LNCAP (cell line): ENCODE measurements around the gene CTRB2.

Source experiments
- TF ChIP-seq, protein P1 (sequence below): fragments of 450-650 bp; IDR thresholded peaks from 2 replicates; pipeline ENCODE4 v1.5.1; 2017; ENCODE audit warnings: mild to moderate bottlenecking

Gene CTRB2

GRCh38 chr16:75195811-75196790, 10.9 kb downstream of the CTRB2 start:
- TF ChIP-seq, protein P1, sequence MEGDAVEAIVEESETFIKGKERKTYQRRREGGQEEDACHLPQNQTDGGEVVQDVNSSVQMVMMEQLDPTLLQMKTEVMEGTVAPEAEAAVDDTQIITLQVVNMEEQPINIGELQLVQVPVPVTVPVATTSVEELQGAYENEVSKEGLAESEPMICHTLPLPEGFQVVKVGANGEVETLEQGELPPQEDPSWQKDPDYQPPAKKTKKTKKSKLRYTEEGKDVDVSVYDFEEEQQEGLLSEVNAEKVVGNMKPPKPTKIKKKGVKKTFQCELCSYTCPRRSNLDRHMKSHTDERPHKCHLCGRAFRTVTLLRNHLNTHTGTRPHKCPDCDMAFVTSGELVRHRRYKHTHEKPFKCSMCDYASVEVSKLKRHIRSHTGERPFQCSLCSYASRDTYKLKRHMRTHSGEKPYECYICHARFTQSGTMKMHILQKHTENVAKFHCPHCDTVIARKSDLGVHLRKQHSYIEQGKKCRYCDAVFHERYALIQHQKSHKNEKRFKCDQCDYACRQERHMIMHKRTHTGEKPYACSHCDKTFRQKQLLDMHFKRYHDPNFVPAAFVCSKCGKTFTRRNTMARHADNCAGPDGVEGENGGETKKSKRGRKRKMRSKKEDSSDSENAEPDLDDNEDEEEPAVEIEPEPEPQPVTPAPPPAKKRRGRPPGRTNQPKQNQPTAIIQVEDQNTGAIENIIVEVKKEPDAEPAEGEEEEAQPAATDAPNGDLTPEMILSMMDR: no peak

- TF ChIP-seq, protein P1: no peak
Measured at GRCh38 chr16:75193730-75194444, 13.1 kb downstream of the CTRB2 start.

DNA sequence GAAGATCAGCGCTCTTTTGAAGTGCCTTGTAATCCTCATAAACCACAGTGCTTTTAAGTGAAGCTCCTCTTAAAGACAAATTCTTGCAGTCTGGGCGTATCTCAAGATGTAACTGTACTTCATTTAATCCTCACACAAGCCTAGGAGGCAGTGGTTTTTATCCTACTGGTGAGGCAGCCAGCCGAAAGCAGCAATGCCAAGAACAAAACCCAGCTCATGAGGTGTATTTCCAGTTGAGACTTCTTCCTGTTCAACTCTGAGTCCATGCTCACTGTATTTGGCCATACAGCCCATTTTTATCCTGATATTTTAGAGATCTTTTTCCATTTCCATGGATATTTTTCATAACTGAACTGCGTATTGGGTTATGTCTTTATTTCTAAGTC, 13.7 kb downstream of the CTRB2 start:
- TF ChIP-seq, protein P1: no peak

GRCh38 chr16:75192606-75193264, 14.2 kb downstream of the CTRB2 start:
- TF ChIP-seq, protein P1: no peak

- TF ChIP-seq, protein P1: no peak
Measured at GRCh38 chr16:75189638-75190245, 17.2 kb downstream of the CTRB2 start.

GRCh38 chr16:75188832-75189477, 18.0 kb downstream of the CTRB2 start:
- TF ChIP-seq, protein P1: no peak
